ENCODE measurements around the gene ERP27. TPM values are rescaled to one million over a fixed set of nuclear protein-coding genes. Genes with fewer than 3 reads are reported as not detected.
A peak's percentile ranks its signal among the peaks of the same experiment; 100 is the strongest.

The ERP27 gene
- total RNA-seq, 1 donor from 2014 or later: 0.14 TPM

GRCh38 chr12:14956905-14957304 is 18.6 kb upstream of the ERP27 start:
- peaks cover 99% of the 10 kb centered on the region for H3K4me1 ChIP-seq
- intact Hi-C loops (cut with micrococcal nuclease): loop anchor here (10.0 kb wide), 1 partner anchor 52 kb away; no protein-coding TSS in a partner anchor
- no peaks in the 10 kb centered on the region for H3K9me3 ChIP-seq (replicated peaks)
- H3K27ac ChIP-seq (replicated peaks): peak overlapping the region; percentile 92
- no peaks in the 10 kb centered on the region for H3K36me3 ChIP-seq
- no peak for TF ChIP-seq CTCF (IDR thresholded peaks at IDR 0.05; ENCODE audit: borderline replicate concordance)
- H3K27me3 ChIP-seq (ENCODE audit: low read depth): no peaks in the 10 kb centered on the region
- peak overlapping the region; percentile 66 for H3K4me3 ChIP-seq
- no peak for DNase-seq

GRCh38 chr12:14956024-14956891 is 17.9 kb upstream of the ERP27 start:
- Histone ChIP-seq H3K9me3 (replicated peaks) (no peaks in the 10 kb centered on the region), H3K27ac (replicated peaks) (peak overlapping the region; percentile 92), H3K36me3 (no peaks in the 10 kb centered on the region), H3K27me3 (ENCODE audit: low read depth) (no peaks in the 10 kb centered on the region), H3K4me1 (peaks cover 100% of the 10 kb centered on the region), H3K4me3 (peak overlapping the region; percentile 66)
- no peak for TF ChIP-seq CTCF (IDR thresholded peaks at IDR 0.05; ENCODE audit: borderline replicate concordance)
- intact Hi-C loops (cut with micrococcal nuclease): loop anchor here (10.0 kb wide), 1 partner anchor 51 kb away; no protein-coding TSS in a partner anchor
- no peak for DNase-seq

- no peak for TF ChIP-seq CTCF (IDR thresholded peaks at IDR 0.05; ENCODE audit: borderline replicate concordance)
- Histone ChIP-seq H3K4me1 (peaks cover 100% of the 10 kb centered on the region), H3K27ac (replicated peaks) (peak overlapping the region; percentile 92), H3K36me3 (peaks cover 6% of the 10 kb centered on the region), H3K4me3 (no peak overlapping the region), H3K27me3 (ENCODE audit: low read depth) (no peaks in the 10 kb centered on the region), H3K9me3 (replicated peaks) (no peaks in the 10 kb centered on the region)
- intact Hi-C loops (cut with micrococcal nuclease): loop anchor here (10.0 kb wide), 1 partner anchor 49 kb away; no protein-coding TSS in a partner anchor
- DNase-seq: no peak
Observed at GRCh38 chr12:14954269-14954668, 15.9 kb upstream of the ERP27 start.

GRCh38 chr12:14953752-14954151 is 15.4 kb upstream of the ERP27 start:
- intact Hi-C loops (cut with micrococcal nuclease): loop anchor here (10.0 kb wide), 1 partner anchor 49 kb away; no protein-coding TSS in a partner anchor
- no peak for DNase-seq
- no peaks in the 10 kb centered on the region for H3K9me3 ChIP-seq (replicated peaks)
- H3K27me3 ChIP-seq (ENCODE audit: low read depth): no peaks in the 10 kb centered on the region
- H3K36me3 ChIP-seq: peaks cover 6% of the 10 kb centered on the region
- TF ChIP-seq CTCF (IDR thresholded peaks at IDR 0.05; ENCODE audit: borderline replicate concordance): no peak
- H3K4me1 ChIP-seq: peaks cover 100% of the 10 kb centered on the region
- H3K4me3 ChIP-seq: no peak overlapping the region
- peak overlapping the region; percentile 92 for H3K27ac ChIP-seq (replicated peaks)

- H3K4me1 ChIP-seq: peaks cover 100% of the 10 kb centered on the region
- H3K9me3 ChIP-seq (replicated peaks): no peaks in the 10 kb centered on the region
- intact Hi-C loops (cut with micrococcal nuclease): loop anchor here (10.0 kb wide), 1 partner anchor 48 kb away; no protein-coding TSS in a partner anchor
- TF ChIP-seq CTCF (IDR thresholded peaks at IDR 0.05; ENCODE audit: borderline replicate concordance): no peak
- peaks cover 9% of the 10 kb centered on the region for H3K36me3 ChIP-seq
- H3K4me3 ChIP-seq: peak overlapping the region; percentile 6
- DNase-seq: no peak
- no peaks in the 10 kb centered on the region for H3K27me3 ChIP-seq (ENCODE audit: low read depth)
- H3K27ac ChIP-seq (replicated peaks): peak overlapping the region; percentile 92
Observed at GRCh38 chr12:14952299-14952921, 14.1 kb upstream of the ERP27 start.
